GM18505 (cell line): Measurements from ENCODE around the gene AGAP1.

Source experiments
- ATAC-seq: cut with Tn5 transposase; IDR thresholded peaks from one replicate; pipeline ENCODE4 v1.9.1; 2021; ENCODE audit not compliant: unreplicated experiment
- POLR2A ChIP-seq: IDR thresholded peaks from 4 replicates; pipeline ENCODE4 v1.6.1; 2011; ENCODE audit warnings: borderline replicate concordance; ENCODE audit not compliant: insufficient read depth, insufficient read length; ENCODE audit errors: extremely low read depth

The AGAP1 gene

DNA sequence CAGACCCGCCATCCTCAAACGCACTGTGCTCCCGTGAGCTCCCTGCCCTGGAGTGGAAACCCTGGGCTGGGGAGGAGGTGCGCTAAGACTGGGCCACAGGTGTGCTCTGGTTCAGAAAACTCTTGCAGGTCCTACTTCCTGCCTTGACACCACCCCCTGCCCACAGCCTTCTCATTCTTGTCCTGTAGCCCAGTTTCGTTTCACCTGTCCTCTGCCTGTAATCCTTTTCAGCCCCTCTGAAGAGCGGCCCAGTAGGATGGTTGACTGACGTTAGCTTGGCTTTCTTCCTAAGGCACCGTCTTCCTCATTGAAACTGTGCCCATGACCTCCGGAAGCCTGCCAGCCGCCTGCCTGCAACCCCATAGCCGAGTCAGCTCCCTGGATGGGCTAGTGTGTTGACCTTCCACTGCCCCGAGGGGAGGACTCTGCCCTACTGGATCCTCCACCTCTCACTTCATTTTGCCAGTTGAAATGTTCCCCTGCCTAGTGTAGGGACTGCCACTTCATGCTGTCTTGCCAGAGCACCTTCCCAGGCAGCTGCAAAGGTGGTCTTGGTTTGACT is 116.9 kb downstream of the AGAP1 start:
- ATAC-seq: no peak
- TF ChIP-seq POLR2A: no peak

DNA sequence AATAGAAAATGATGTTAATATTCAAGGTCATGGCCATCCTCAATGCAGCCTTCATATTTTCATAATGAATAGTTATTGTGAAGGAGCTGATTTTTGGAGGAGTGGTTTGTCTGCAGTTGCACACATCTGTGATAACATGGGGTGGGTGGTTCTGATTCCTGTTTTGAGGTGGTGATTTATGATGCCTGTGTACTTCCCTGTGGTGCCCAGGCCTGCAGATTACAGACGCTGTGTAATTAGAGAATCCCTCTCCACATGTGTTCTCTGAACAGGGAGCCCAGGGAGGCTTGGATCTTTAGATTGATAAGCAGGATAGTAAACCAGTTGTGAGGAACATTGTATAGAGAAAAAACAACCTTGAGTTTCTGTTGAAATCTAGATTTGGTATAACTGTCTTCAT is 117.5 kb downstream of the AGAP1 start:
- no peak for TF ChIP-seq POLR2A
- ATAC-seq: no peak

DNA sequence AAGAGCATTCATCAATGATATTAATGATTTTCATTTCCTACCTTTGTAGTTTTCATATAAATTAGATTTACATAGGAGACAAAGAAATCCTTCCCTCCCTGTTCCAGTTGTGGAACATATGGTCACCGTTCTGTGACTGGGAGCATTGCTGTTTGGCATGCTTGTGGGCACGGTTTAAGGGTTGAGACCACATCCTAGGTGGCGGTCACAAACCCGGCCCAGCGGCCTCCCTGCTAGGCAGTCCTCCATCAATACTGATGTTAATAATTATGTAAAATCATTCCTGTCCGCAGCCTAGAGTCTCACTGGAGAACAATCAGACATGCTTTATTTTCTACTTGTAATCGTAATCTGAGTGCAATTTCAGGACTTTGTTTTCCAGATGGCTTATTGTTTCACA is 117.9 kb downstream of the AGAP1 start:
- no peak for TF ChIP-seq POLR2A
- ATAC-seq: no peak

DNA sequence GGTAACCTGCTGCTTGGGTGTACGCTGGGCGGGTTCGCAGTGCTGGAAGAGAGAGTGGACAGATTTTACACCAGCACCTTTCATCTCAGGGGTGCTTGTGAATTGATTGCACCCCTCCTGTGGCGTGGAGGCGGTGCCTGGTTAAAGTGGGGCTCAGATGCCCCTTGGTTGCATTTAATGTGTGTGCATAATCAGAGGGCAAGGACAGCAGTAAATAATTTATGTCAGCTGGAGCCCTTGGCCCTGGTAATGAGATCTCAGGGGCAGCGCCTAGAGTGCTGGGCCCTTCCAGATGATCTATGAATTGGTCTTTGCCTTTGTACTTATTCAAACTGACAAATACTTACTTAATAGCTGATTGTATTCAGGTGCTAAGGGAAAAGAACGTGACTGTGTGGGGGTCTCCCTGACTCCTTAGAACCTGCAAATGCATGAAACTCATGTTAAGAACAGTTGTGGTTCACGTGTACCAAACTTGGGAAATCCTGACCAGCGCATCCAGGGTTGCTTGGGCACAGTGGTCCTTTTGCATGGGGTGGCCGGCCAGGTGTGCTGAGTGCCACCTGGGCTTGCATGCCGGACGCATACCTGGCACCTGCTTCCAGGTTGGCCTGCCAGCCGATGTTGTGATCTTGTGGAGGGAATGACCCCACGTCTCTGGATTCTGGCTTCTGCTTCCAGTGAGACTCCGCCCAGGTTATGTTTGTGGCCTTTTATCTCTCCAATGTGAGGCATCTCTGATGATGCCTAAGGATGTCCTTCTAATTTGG is 118.5 kb downstream of the AGAP1 start:
- no peak for ATAC-seq
- TF ChIP-seq POLR2A: no peak

DNA sequence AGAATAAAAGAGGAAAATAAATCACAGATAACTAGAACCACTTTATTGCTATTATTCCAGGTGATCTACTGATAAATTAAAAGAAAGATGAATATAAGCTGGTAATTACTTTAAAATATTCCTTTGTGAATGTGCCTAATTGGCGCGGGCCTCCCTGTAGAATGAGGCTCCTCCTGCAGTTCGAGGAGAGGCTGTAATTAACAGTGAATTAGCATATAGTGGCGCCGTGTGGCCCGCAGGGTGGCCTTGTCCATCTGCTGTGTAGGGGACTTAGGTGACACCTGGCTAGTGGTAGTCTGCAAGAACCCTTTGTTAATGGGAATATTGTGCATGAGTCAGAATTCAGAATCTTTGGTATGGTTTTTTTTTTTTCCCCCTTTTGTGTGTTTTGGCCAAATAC is 119.8 kb downstream of the AGAP1 start:
- no peak for ATAC-seq
- TF ChIP-seq POLR2A: no peak

DNA sequence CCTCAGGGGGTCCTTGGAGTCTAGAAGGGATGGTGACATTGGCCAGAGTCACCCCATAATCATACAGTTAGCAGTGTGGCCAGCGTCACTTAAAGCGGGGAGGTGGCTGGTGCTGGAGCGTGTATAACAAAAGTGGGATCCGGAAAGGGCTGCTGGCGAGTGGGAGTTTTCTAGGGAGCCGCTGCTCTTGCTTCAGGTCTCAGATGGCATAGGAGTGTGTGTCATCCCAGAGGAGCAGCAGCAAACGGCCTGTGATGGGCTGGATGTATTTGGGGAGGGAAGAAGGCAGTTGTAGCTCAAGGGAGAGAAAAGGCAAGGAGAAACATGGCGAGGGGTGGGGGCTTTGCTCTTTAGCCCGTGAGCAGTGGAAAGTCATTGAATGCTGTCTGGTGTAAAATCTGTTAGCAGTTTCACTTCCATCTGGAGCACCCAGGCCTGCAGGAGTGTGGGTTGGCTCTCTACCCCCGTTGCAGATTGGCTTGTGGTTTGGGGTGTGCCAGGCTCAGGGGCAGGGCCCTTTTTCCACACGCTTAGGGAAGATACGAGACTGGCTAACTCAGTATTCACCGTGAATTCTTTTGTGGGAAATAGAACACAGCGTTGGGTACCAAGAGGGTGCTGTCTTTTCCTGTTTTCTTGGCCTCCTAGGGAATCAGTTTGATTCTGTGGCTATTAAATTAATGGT is 120.5 kb downstream of the AGAP1 start:
- no peak for TF ChIP-seq POLR2A
- no peak for ATAC-seq

DNA sequence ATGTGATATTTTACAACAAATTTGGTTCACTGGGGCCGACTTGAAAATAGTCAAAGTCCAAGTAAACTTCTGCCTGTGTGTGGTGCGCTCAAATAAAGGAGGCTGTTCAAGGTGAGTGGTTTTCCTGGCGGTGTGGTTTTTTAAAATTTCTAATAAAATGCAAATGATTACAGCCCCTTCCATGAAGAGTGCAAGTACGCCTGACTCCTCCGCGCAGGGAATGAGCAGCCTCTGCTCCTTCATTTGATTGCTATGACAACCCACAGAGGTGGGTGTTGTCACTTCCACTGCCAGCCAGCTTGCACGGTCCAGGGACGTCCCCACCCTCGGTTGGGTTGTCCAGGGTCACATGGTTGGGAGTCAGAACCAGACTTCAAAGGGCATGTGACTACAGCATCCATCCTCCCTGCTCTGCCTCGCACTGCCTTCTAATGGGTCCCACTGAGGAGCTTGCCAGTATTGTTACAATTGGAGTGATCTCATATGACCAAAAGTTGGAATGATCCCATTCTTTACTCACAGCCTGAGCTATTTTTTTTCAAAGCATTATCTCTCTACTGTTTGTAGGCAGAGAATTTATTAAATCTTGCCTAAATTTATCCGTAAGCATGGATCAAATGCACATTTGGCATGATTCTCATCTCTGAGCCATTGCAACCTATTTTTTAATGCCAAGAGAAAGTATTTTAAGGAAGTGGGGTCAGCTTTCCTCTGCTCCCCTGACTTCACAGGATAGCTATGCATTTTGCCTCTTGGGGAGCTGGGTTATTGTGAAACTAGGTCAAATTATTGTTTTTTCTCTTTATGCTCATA is 121.3 kb downstream of the AGAP1 start:
- no peak for TF ChIP-seq POLR2A
- ATAC-seq: no peak

DNA sequence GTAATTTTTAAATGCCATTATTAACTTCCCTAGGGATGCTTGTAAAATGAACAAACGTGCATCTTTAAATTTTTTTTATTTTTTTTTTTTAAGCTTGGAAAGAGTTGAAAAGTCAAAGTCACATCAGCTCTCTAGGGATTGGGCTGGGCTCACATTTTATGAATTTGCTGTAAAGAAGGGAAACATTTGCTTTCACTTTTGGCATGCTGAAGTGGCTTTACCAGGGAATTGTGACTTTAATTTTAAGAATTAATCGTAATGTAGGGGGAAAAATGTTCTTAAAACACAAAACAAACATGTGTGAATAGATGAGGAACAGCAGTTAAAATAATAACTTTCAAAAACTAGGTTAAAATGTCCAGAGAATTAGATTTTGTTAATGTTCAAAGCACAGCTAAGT is 123.0 kb downstream of the AGAP1 start:
- TF ChIP-seq POLR2A: no peak
- no peak for ATAC-seq

DNA sequence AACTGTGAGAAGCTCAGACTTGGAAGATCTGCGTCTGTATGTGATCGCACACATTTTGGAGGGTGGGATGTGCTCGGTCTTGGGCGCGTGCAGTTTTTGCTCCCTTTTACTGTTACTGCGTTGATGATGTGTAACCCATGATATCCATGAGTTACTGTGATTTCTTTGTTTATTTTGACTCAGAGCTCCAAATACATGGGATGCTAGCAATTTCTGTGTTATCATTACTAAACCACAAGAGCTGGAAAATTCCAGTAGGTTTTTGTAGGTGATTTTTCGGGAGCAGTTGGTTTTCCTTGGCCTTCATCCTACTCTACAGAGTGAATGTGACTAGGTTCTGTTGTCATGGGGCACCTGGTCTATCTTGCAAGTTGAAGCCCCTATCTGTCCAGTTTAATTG is 124.2 kb downstream of the AGAP1 start:
- no peak for TF ChIP-seq POLR2A
- ATAC-seq: no peak

DNA sequence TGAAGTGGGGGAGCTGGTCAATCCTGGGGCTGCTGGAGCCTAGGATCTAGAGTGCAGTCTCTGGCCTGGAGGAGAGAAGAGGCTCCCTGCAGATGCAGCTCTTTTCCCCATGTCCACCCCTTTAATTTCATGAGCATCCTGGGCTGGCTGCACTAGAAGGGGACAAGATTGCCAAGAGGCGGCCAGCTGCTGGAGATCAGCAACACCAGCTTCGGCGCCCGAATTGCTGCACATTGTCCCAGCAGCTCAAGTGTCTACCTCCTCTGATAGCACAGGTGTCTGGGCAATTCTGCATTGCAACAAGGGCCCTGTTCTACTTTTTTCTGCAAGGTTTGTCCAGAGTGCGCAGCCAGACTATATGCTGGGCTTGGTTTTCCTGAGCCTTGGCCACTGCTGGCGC is 125.7 kb downstream of the AGAP1 start:
- ATAC-seq: no peak
- TF ChIP-seq POLR2A: no peak

DNA sequence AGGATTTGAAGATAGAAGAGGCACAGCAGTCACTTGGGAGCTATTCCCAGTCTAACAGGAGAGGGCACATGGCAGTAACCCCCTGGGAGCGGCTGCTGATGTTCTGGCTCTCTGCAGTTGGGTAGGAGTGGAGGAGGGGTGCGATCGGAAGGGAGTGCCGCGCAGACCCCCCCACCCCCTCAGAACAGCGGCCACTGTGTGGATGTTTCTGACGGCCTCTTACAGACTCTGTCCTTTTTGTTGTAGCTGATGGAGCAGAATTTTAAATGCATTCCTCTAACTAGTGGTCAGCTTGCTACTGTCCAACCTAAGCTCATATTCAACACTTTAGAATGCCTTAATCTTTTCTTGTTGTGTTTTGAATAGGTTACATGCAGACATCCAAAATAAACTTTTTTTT is 127.9 kb downstream of the AGAP1 start:
- ATAC-seq: no peak
- no peak for TF ChIP-seq POLR2A

DNA sequence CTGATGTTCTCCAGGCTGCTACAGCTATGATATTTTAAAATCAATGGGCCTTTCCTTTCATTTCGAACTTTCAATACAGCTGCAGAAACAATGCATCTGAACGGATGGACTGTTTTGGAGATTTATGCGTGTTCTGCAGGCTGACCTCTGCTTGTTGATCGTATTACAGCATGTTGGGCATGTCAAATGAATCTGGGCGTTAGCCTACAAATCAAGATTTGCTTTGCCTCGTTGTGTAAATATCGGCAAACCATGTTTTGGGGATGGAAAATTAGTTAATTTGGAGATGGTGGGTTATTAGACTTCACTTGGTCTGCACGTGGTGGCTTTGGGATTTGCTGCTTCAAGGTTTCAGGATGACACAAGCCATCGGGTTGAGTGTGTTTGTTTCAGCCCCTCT is 129.3 kb downstream of the AGAP1 start:
- no peak for ATAC-seq
- no peak for TF ChIP-seq POLR2A

DNA sequence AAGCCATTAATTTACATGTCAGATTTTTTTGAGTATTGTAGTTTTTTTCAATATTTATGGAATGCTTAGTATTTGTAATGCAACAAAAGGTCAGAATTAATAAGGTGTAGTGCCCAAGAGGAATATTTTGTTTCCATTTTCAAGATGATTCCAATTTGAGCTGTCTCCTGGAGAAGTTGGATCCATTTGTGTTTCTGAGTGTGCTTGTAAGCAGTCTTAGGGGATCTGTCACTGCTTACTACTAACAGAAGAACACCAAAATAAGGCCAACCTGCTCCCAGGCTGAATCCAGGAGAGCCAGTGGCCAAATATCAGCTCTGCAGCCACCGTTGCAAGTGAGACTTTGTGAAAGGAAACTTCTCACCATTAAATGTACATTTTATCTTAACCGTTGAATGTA is 129.9 kb downstream of the AGAP1 start:
- no peak for ATAC-seq
- TF ChIP-seq POLR2A: no peak

DNA sequence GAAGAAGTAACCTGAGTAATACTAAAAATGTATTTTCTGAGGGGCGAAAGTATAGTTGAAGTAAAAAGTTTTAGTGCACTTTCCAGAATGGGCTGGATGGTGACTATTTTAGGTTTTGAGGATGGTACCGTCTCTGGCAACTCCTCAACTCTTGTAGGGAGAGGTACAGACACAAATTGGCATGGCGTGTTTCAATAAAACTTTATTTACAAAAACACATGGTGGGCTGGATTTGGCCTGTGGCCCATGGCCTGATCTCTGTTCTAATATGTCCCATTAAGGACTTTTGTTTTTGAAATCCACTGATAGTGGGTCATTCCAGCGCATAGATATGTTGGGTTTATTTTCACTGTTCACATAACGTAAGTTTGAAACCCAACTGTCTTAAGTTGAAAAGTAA is 132.8 kb downstream of the AGAP1 start:
- no peak for ATAC-seq
- TF ChIP-seq POLR2A: no peak

DNA sequence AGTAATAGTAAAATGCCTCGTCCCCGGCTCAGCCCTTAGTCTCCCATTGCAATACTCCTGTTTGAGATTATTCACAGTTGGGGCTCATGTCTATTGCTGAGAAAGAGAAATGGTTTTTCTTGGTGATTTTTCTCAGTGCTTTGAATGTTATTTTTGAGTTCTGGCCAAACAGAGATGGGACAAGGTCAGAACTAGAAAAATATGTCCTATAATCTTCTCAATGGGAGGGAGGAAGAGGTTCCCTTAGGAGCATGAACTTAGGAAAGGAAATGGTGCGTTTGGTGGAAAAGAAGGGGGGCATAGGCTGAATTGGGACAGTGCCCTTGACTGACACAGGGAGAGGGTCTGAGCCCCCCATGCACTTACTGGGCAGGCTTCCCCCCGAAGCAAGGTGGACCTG is 133.8 kb downstream of the AGAP1 start:
- no peak for TF ChIP-seq POLR2A
- no peak for ATAC-seq
